GM13977 (cell line): ENCODE results near the gene GRID2.

Source experiments
- DNase-seq: peaks from one replicate; pipeline ENCODE4 v3.0.0; 2012; ENCODE audit warnings: low spot score
- in situ Hi-C: fragments of 300-500 bp; cut with MboI; formaldehyde crosslinking; loops from one replicate; pipeline ENCODE4 v1.12.0; 2022; ENCODE audit warnings: low sequenced_read_pairs, low pct_unique_long_range_greater_than_20kb, mixed read lengths, inconsistent platforms; ENCODE audit not compliant: unreplicated experiment
- TF ChIP-seq, protein P1 (sequence below): IDR thresholded peaks from 2 replicates; pipeline ENCODE4 v1.5.1; 2012; ENCODE audit warnings: mild to moderate bottlenecking, control low read depth; ENCODE audit not compliant: insufficient read depth; ENCODE audit errors: extremely low read depth, missing control alignments

The GRID2 gene

DNA sequence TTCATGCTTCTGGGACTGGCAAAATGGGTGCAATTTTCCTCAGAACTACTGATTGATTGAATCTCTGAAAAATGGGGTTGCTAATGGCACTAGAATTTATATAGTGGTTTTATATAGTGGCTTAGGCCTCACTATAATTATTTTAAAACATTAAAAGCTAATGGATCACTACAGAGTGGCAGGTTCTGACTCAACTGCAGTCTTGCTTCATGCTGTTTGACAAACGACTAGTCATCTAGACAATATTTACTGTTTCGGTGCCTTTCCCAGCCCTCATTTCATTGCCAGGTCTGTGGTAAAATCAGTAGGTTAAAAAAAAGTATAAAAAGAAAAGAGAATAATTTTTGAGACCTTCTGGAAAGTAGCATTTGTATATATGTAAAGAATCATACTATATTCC lies 1172.0 kb downstream of the GRID2 start:
- DNase-seq: no peak
- TF ChIP-seq, protein P1, sequence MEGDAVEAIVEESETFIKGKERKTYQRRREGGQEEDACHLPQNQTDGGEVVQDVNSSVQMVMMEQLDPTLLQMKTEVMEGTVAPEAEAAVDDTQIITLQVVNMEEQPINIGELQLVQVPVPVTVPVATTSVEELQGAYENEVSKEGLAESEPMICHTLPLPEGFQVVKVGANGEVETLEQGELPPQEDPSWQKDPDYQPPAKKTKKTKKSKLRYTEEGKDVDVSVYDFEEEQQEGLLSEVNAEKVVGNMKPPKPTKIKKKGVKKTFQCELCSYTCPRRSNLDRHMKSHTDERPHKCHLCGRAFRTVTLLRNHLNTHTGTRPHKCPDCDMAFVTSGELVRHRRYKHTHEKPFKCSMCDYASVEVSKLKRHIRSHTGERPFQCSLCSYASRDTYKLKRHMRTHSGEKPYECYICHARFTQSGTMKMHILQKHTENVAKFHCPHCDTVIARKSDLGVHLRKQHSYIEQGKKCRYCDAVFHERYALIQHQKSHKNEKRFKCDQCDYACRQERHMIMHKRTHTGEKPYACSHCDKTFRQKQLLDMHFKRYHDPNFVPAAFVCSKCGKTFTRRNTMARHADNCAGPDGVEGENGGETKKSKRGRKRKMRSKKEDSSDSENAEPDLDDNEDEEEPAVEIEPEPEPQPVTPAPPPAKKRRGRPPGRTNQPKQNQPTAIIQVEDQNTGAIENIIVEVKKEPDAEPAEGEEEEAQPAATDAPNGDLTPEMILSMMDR: no peak
- in situ Hi-C loops: no loop called here

DNA sequence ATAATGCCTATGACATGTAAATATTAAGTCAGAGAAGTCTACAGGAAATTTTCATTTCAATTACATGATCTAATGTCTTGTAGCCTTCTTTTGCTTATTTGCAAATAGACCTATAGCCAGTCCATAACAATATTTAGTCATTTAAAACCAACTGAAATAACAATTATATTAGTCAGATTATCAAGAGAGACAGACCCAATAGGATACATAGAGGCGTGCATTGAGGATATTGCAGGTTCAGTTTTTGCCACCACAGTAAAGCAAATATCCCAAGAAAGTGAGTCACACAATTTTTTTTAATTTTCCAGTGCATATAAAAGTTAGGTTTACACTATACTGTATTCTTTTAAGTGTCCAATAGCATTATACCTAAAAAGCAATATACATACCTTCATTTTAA lies 1175.0 kb downstream of the GRID2 start:
- in situ Hi-C loops: no loop called here
- DNase-seq: no peak
- TF ChIP-seq, protein P1: no peak

DNA sequence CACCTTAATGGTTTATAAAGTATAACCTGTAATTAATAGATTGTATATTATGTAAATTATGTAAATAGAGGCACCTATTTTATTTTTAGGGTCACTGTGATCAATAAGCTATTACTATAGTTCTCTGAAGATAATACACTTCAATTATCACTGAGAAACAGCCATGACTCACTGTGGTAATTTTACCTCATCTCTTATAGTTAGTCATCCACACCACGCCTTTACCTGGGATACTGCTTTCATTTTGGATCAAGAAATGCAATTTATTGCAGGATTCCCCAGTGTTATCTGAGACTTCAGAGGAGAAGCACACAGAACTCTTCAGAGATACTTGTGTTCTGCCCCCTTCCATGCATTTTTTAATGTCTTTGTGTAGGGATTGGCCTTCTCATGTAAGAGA lies 1176.7 kb downstream of the GRID2 start:
- in situ Hi-C loops: no loop called here
- DNase-seq: no peak
- TF ChIP-seq, protein P1: no peak

DNA sequence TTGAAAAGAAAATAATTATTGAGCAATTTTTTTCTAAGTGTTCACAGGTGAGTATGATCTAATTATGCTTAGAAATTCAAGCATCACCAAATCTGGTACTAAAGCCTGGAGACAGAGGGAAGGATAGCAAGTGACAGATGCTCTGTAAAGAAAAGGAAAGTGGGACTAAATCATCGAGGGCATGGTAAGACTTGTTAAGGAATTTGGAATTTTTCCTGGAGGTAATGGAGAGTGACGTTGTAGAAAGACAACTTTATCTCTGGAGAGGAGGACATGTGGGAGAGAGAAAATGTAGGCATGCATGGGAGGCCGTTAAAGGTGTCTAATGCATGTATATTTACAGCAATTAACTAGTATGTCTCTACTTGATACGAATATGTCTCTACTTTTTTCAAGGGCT lies 1191.6 kb downstream of the GRID2 start:
- TF ChIP-seq, protein P1: no peak
- in situ Hi-C loops: no loop called here
- DNase-seq: no peak

DNA sequence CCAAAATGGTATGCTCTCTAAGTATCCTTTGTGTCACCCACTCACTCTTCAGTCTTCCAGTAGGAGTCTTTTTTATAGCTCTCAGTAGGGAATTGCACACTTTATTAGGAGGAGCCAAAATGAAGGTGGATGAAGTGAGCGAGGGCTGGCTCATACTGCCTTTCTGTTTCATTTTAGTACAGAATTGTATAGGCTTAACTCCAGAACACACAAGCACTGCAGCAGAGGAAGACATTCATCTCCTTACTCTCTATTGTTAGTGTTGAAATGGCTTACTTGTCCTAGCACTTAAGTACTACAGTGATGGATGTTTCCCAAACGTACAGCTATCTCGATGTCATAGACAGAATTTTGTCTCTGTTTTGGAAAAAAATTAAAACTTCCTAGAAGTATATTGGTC lies 1197.5 kb downstream of the GRID2 start:
- no peak for DNase-seq
- in situ Hi-C loops: no loop called here
- TF ChIP-seq, protein P1: no peak

DNA sequence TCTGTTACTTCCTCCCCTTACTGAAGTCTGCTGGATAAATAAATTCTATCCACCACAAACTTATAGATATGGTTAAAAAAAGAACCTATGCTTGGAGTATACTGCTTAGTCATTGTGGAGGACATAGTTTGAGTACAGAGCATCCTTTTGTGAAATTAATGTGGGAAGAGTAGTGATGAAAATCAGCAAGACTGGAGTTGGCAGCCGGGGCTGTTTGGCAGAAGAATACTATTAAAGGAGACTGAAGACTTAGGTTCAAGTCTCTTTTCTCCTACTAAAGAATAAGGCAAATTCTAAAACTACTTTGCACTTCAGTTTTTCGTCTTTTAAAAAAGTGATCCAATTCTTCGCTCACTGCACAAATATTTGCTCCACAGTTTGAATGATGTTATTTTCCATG lies 1198.2 kb downstream of the GRID2 start:
- in situ Hi-C loops: no loop called here
- TF ChIP-seq, protein P1: no peak
- DNase-seq: no peak

DNA sequence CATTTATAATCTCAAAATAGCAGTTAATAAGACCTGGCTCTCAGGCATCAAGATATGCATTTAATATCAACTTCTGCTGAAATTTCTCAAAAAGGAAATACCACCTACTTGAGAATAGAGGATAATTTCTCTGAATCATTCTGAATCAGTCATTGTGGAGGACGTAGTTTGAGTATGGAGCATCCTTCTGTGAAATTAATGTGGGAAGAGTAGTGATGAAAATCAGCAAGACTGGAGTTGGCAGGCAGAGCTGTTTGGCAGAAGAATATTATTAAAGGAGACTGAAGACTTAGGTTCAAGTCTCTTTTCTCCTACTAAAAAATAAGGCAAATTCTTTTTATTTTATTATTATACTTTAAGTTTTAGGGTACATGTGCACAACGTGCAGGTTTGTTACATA lies 1199.2 kb downstream of the GRID2 start:
- DNase-seq: no peak
- TF ChIP-seq, protein P1: no peak
- in situ Hi-C loops: no loop called here
